HCT116 (cell line): ENCODE data around the gene NOC4L. TPM values are rescaled to one million over a fixed set of nuclear protein-coding genes. Genes with fewer than 3 reads are reported as not detected.

Experiments
- ATAC-seq: fragments of 200-7000 bp; cut with Tn5 transposase; 2 replicates; pipeline ENCODE4 v1.9.1; 2020; ENCODE audit warnings: mild to moderate bottlenecking, moderate library complexity
- BruUV-seq: library from RNA; stranded (reverse); fragments of 400-500 nt; replicated peaks from 2 replicates; lab custom pipeline; 2021; lab: Mats Ljungman, UMichigan
- CTCF ChIA-PET: fragments of 300-600 bp; sonication (Branson Sonifier 250); formaldehyde crosslinking; loops from one replicate; lab custom pipeline; 2021; ENCODE audit warnings: antibody characterized with exemption; lab: Charles Lee
- POLR2A ChIA-PET: fragments of 300-600, 350-600 bp; sonication (Branson Sonifier 250); formaldehyde crosslinking; loops from one replicate; lab custom pipeline; 2021; ENCODE audit warnings: antibody characterized with exemption; lab: Charles Lee
- RAD21 ChIA-PET, 2 experiments: fragments of 300-600 bp; sonication (Branson Sonifier 250); formaldehyde crosslinking; loops; one replicate each; lab custom pipeline; 2023; ENCODE audit warnings: low total read pairs in 2 of 2; ENCODE audit not compliant: uncharacterized antibody in 2 of 2, unreplicated experiment in 2 of 2, low non-redundant PET in 1 of 2; lab: Charles Lee
- DNase-seq: peaks from one replicate; pipeline ENCODE4 v3.0.0-alpha.2; 2010; ENCODE audit warnings: low read depth, low spot score
- H2AFZ ChIP-seq: fragments of 200-600 bp; shearing (Covaris generic), sonication (generic); 2 replicates; pipeline ENCODE4 v1.6.1; 2017; ENCODE audit warnings: low read depth, mixed run types, mixed read lengths, antibody characterized with exemption, low read length; ENCODE audit not compliant: poor library complexity, severe bottlenecking
- H3K27ac ChIP-seq: 2 replicates; pipeline ENCODE4 v1.5.1; 2012; ENCODE audit warnings: low read depth, low read length
- H3K27me3 ChIP-seq: fragments of 200-600 bp; sonication (generic); 2 replicates; pipeline ENCODE4 v1.6.1; 2016; ENCODE audit warnings: mixed run types, low read length, mixed read lengths; ENCODE audit not compliant: insufficient read depth
- H3K36me3 ChIP-seq, 2 experiments: fragments of 200-500 bp in 1 of 2; fragments of 200-600 bp in 1 of 2; sonication (Bioruptor generic) in 1 of 2; sonication (generic) in 1 of 2; 2 replicates each; pipeline versions ENCODE4 v1.5.1 to v1.6.1; 2014 to 2016; ENCODE audit warnings: low read length in 2 of 2, inconsistent platforms in 1 of 2, mixed read lengths in 1 of 2, mixed run types in 1 of 2; ENCODE audit not compliant: insufficient read depth in 2 of 2, control insufficient read depth in 1 of 2
- H3K4me1 ChIP-seq, 2 experiments: fragments of 200-600 bp in 1 of 2; sonication (generic) in 1 of 2; 2 replicates each; pipeline versions ENCODE4 v1.5.1 to v1.6.1; 2012 to 2017; ENCODE audit warnings: low read length in 2 of 2, inconsistent platforms in 1 of 2, mild to moderate bottlenecking in 1 of 2, mixed read lengths in 1 of 2, mixed run types in 1 of 2, moderate library complexity in 1 of 2; ENCODE audit not compliant: insufficient read depth in 2 of 2, control insufficient read depth in 1 of 2
- H3K4me2 ChIP-seq: fragments of 200-600 bp; sonication (generic); 2 replicates; pipeline ENCODE4 v1.6.1; 2017; ENCODE audit warnings: mixed run types, low read length, mixed read lengths
- H3K4me3 ChIP-seq, 2 experiments: fragments of 200-600 bp in 1 of 2; sonication (generic) in 1 of 2; replicated peaks in 1 of 2; 2 replicates each; pipeline ENCODE4 v1.5.1; 2011 to 2016; ENCODE audit warnings: low read length in 2 of 2, control low read depth in 1 of 2, low read depth in 1 of 2, mild to moderate bottlenecking in 1 of 2, mixed read lengths in 1 of 2, mixed run types in 1 of 2
- H3K79me2 ChIP-seq: fragments of 200-600 bp; sonication (generic); 2 replicates; pipeline ENCODE4 v1.6.1; 2017; ENCODE audit warnings: mild to moderate bottlenecking, mixed run types, low read length, moderate library complexity, mixed read lengths; ENCODE audit not compliant: insufficient read depth
- H3K9ac ChIP-seq: fragments of 200-600 bp; sonication (generic); 2 replicates; pipeline ENCODE4 v1.6.1; 2016; ENCODE audit warnings: low read length, mixed read lengths
- H3K9me2 ChIP-seq: fragments of 200-600 bp; sonication (generic), shearing (Covaris generic); 2 replicates; pipeline ENCODE4 v1.6.1; 2017; ENCODE audit warnings: mixed run types, mild to moderate bottlenecking, moderate library complexity; ENCODE audit not compliant: insufficient read depth
- H3K9me3 ChIP-seq, 2 experiments: fragments of 200-500 bp in 1 of 2; fragments of 200-600 bp in 1 of 2; sonication (Bioruptor generic) in 1 of 2; sonication (generic) in 1 of 2; 2 replicates each; pipeline ENCODE4 v1.6.1; 2014 to 2017; ENCODE audit warnings: low read length in 2 of 2, mixed read lengths in 2 of 2, inconsistent platforms in 1 of 2, low read depth in 1 of 2, mild to moderate bottlenecking in 1 of 2, mixed run types in 1 of 2, moderate library complexity in 1 of 2; ENCODE audit not compliant: control insufficient read depth in 1 of 2, insufficient read depth in 1 of 2
- H4K20me1 ChIP-seq: fragments of 200-600 bp; sonication (generic), shearing (Covaris generic); 2 replicates; pipeline ENCODE4 v1.6.1; 2017; ENCODE audit warnings: mixed run types, mild to moderate bottlenecking, moderate library complexity; ENCODE audit not compliant: insufficient read depth
- ATF3 ChIP-seq: IDR thresholded peaks from 2 replicates; pipeline ENCODE4 v1.6.1; 2012
- CBX3 ChIP-seq: IDR thresholded peaks from 2 replicates; pipeline ENCODE4 v1.6.1; 2012; ENCODE audit warnings: low read depth
- CEBPB ChIP-seq: IDR thresholded peaks from 2 replicates; pipeline ENCODE4 v1.6.1; 2012; ENCODE audit warnings: low read depth
- CTCF ChIP-seq, 3 experiments: fragments of 200-600 bp in 1 of 3; sonication (generic) in 1 of 3; IDR thresholded peaks in 2 of 3; conservative IDR thresholded peaks in 1 of 3; 2 replicates each; pipeline ENCODE4 v1.5.1; 2012 to 2017; ENCODE audit warnings: low read depth in 2 of 3, low read length in 2 of 3, antibody characterized with exemption in 1 of 3, borderline replicate concordance in 1 of 3, control low read depth in 1 of 3, mild to moderate bottlenecking in 1 of 3, mixed read lengths in 1 of 3, mixed run types in 1 of 3, moderate library complexity in 1 of 3; ENCODE audit not compliant: insufficient read depth in 1 of 3
- EGR1 ChIP-seq: IDR thresholded peaks from 2 replicates; pipeline ENCODE4 v1.6.1; 2012; ENCODE audit warnings: low read depth
- JUND ChIP-seq: IDR thresholded peaks from 2 replicates; pipeline ENCODE4 v1.6.1; 2012
- POLR2AphosphoS5 ChIP-seq: IDR thresholded peaks from 2 replicates; pipeline ENCODE4 v1.6.1; 2011; ENCODE audit warnings: mild to moderate bottlenecking, low read depth, low read length, moderate library complexity
- RAD21 ChIP-seq: IDR thresholded peaks from 2 replicates; pipeline ENCODE4 v1.6.1; 2012; ENCODE audit warnings: low read depth, mild to moderate bottlenecking
- SIN3A ChIP-seq: IDR thresholded peaks from 2 replicates; pipeline ENCODE4 v1.6.1; 2012; ENCODE audit warnings: low read depth
- SRF ChIP-seq: IDR thresholded peaks from 2 replicates; pipeline ENCODE4 v1.6.1; 2012; ENCODE audit warnings: low read depth
- YY1 ChIP-seq: IDR thresholded peaks from 2 replicates; pipeline ENCODE4 v1.6.1; 2011; ENCODE audit warnings: low read length, low read depth, moderate library complexity, mild to moderate bottlenecking; ENCODE audit not compliant: insufficient replicate concordance; ENCODE audit errors: extremely low read depth
- ZBTB33 ChIP-seq: IDR thresholded peaks from 2 replicates; pipeline ENCODE4 v1.6.1; 2011; ENCODE audit warnings: mild to moderate bottlenecking, low read length, moderate library complexity; ENCODE audit not compliant: insufficient replicate concordance; ENCODE audit errors: extremely low read depth
- ZFX ChIP-seq: fragments of 450-650 bp; IDR thresholded peaks from 2 replicates; pipeline ENCODE4 v1.6.1; 2017
- ZNF274 ChIP-seq: fragments of 200-500 bp; sonication (Bioruptor generic); IDR thresholded peaks from 2 replicates; pipeline ENCODE4 v1.6.1; 2014; ENCODE audit warnings: mild to moderate bottlenecking, low read depth, low read length, inconsistent platforms
- intact Hi-C: fragments of 100-400 bp; cut with micrococcal nuclease; formaldehyde crosslinking; loops from 2 replicates; pipeline ENCODE4 v1.10.0; 2022
- total RNA-seq: library from RNA; stranded (reverse); gene quantifications from one replicate; pipeline ENCODE4 v1.2.1, GENCODE V29; 2021; ENCODE audit not compliant: unreplicated experiment

Gene NOC4L
- total RNA-seq, 1 experiment from 2014 or later: 47.6 TPM

GRCh38 chr12:132187646-132188450, 43.6 kb downstream of the NOC4L start:
- intact Hi-C loops: no loop called here
- ATAC-seq: no peak
- TF ChIP-seq JUND (no peak), SRF (no peak)

GRCh38 chr12:132188451-132188901, 44.2 kb downstream of the NOC4L start:
- H3K4me3 ChIP-seq: peak overlapping the region; percentile 50 to 67
- no peak for TF ChIP-seq SIN3A
- no peak for TF ChIP-seq POLR2AphosphoS5
- no peak for TF ChIP-seq EGR1
- TF ChIP-seq SRF: no peak
- TF ChIP-seq ZBTB33: no peak
- TF ChIP-seq ZFX: no peak
- TF ChIP-seq CEBPB: no peak
- TF ChIP-seq RAD21: no peak
- no peak for TF ChIP-seq YY1
- TF ChIP-seq ZNF274: no peak
- TF ChIP-seq CBX3: no peak
- no peak for TF ChIP-seq ATF3
- TF ChIP-seq CTCF (IDR thresholded peaks at IDR 0.05 in 2 of 3, conservative IDR thresholded peaks at IDR 0.05 in 1 of 3; ENCODE audit: borderline replicate concordance in 1 of 3, insufficient read depth in 1 of 3, low read depth in 2 of 3, low read length in 2 of 3): no peak
- H4K20me1 ChIP-seq: no peaks in the 10 kb centered on the region
- H3K4me2 ChIP-seq: peak overlapping the region; percentile 95
- H3K9ac ChIP-seq: no peak overlapping the region
- no peak for ATAC-seq
- H3K27me3 ChIP-seq: 0 out of 2 replicates have a peak, but pooled peaks cover 5% of the 10 kb centered on the region
- POLR2A ChIA-PET: interaction anchor here (1.5 kb wide), 1 partner anchor 12 kb away, joined by 8 read pairs; no protein-coding TSS in a partner anchor
- DNase-seq: no peak
- no peaks in the 10 kb centered on the region for H3K36me3 ChIP-seq
- CTCF ChIA-PET: no interaction called here
- peaks cover 7 to 22% of the 10 kb centered on the region in 2 experiments for H3K4me1 ChIP-seq
- peaks cover 0 to 7% of the 10 kb centered on the region in 2 experiments; a peak in 2 of 4 replicates for H3K9me3 ChIP-seq
- no TSS peak for BruUV-seq
- no peak overlapping the region for H3K27ac ChIP-seq
- RAD21 ChIA-PET: no interaction called here
- intact Hi-C loops: no loop called here
- H2AFZ ChIP-seq: no peak overlapping the region
- H3K79me2 ChIP-seq: no peaks in the 10 kb centered on the region
- no peaks in the 10 kb centered on the region for H3K9me2 ChIP-seq

More at GRCh38 chr12:132187646-132188450, 43.6 kb downstream of the NOC4L start:
- Histone ChIP-seq H3K27ac (no peak overlapping the region), H3K79me2 (no peaks in the 10 kb centered on the region), H3K4me1 (peaks cover 7 to 22% of the 10 kb centered on the region in 2 experiments), H3K9ac (no peak overlapping the region), H4K20me1 (no peaks in the 10 kb centered on the region), H3K4me3 (no peak overlapping the region), H3K36me3 (no peaks in the 10 kb centered on the region), H3K9me3 (peaks cover 0 to 3% of the 10 kb centered on the region in 2 experiments; a peak in 1 of 4 replicates), H3K27me3 (0 out of 2 replicates have a peak, but pooled peaks cover 6% of the 10 kb centered on the region), H3K4me2 (no peak overlapping the region), H2AFZ (no peak overlapping the region), H3K9me2 (no peaks in the 10 kb centered on the region)
- POLR2A ChIA-PET: no interaction called here
- no peak for DNase-seq
- no TSS peak for BruUV-seq
- CTCF ChIA-PET: no interaction called here
- RAD21 ChIA-PET: no interaction called here
